Spinal cord (tissue), 10 donors: ENCODE data around the gene JADE2. TPM values are rescaled to one million over a fixed set of nuclear protein-coding genes. Genes with fewer than 3 reads are reported as not detected.
A peak's percentile ranks its signal among the peaks of the same experiment; 100 is the strongest.

Source experiments
- DNase-seq, 6 donors: peaks; one replicate each; pipeline versions ENCODE4 v3.0.0 to v3.0.0-alpha.2; 2013 to 2015; ENCODE audit warnings: low spot score in 6 of 6, low read depth in 4 of 6
- H3K27ac ChIP-seq: one replicate; pipeline ENCODE4 v1.5.1; 2013; ENCODE audit warnings: low read depth, low read length, control low read depth
- H3K27me3 ChIP-seq: one replicate; pipeline ENCODE4 v1.6.1; 2013; ENCODE audit warnings: low read length; ENCODE audit not compliant: control insufficient read depth, insufficient read depth
- H3K36me3 ChIP-seq: one replicate; pipeline ENCODE4 v1.6.1; 2013; ENCODE audit warnings: low read length; ENCODE audit not compliant: control insufficient read depth, insufficient read depth
- H3K4me1 ChIP-seq: one replicate; pipeline ENCODE4 v1.6.1; 2013; ENCODE audit warnings: low read length; ENCODE audit not compliant: control insufficient read depth, insufficient read depth
- H3K4me3 ChIP-seq: one replicate; pipeline ENCODE4 v1.5.1; 2013; ENCODE audit warnings: low read depth, low read length, control low read depth
- H3K9me3 ChIP-seq: one replicate; pipeline ENCODE4 v1.6.1; 2013; ENCODE audit warnings: low read length; ENCODE audit not compliant: control insufficient read depth, insufficient read depth
- WGBS: methylation state at CpG from one replicate; pipeline ENCODE4 v1.1.5; 2013; ENCODE audit warnings: missing lambda C conversion rate; ENCODE audit not compliant: insufficient coverage; 5-methylcytosine and 5-hydroxymethylcytosine counted together
- polyA plus RNA-seq, 2 donors: library from polyadenylated mRNA; unstranded; fragments of 120-200 nt; gene quantifications; one replicate each; pipeline ENCODE4 v1.2.1, GENCODE V29; 2013; ENCODE audit not compliant: insufficient read length in 2 of 2
- total RNA-seq, 2 donors: library from RNA; depleted of rRNA in 1 of 2; stranded (reverse); fragments of 120-200 nt in 1 of 2; fragments of >200 nt in 1 of 2; gene quantifications; one replicate each; pipeline versions ENCODE4 v1.2.3 to v1.2.4, GENCODE V29; 2013 to 2014
- donor health status: healthy.

JADE2 gene
- total and polyA plus RNA-seq, 4 donors, result 6.0 to 12.1 (median 8.9) TPM

- H3K4me1 ChIP-seq, result peaks cover 15% of the 10 kb centered on the region
- peaks cover 36% of the 10 kb centered on the region for H3K36me3 ChIP-seq
- H3K27me3 ChIP-seq, result no peaks in the 10 kb centered on the region
- no peak for DNase-seq
- H3K27ac ChIP-seq, result no peak overlapping the region
- H3K4me3 ChIP-seq, result no peak overlapping the region
- 60% methylated on average over 6 of the region's 8 CpGs for WGBS
- no peaks in the 10 kb centered on the region for H3K9me3 ChIP-seq
Observed at GRCh38 chr5:134581241-134581981, 55.9 kb downstream of the JADE2 start.

- H3K36me3 ChIP-seq, result peaks cover 27% of the 10 kb centered on the region
- 74% methylated on average over 4 of the region's 5 CpGs for WGBS
- H3K27me3 ChIP-seq, result no peaks in the 10 kb centered on the region
- peaks cover 15% of the 10 kb centered on the region for H3K4me1 ChIP-seq
- no peak for DNase-seq
- H3K4me3 ChIP-seq, result no peak overlapping the region
- no peak overlapping the region for H3K27ac ChIP-seq
- no peaks in the 10 kb centered on the region for H3K9me3 ChIP-seq
Observed at GRCh38 chr5:134582281-134582680, 56.8 kb downstream of the JADE2 start.

- DNase-seq, result no peak
- Histone ChIP-seq H3K4me1 (peaks cover 10% of the 10 kb centered on the region), H3K36me3 (peaks cover 25% of the 10 kb centered on the region), H3K9me3 (no peaks in the 10 kb centered on the region), H3K27me3 (no peaks in the 10 kb centered on the region), H3K27ac (no peak overlapping the region), H3K4me3 (no peak overlapping the region)
- 93% methylated on average over 7 of the region's 10 CpGs for WGBS
Observed at GRCh38 chr5:134582941-134583340, 57.5 kb downstream of the JADE2 start.

- H3K4me1 ChIP-seq, result peaks cover 10% of the 10 kb centered on the region
- no peak overlapping the region for H3K27ac ChIP-seq
- WGBS, result 67% methylated on average over 1 of the region's 2 CpGs
Observed at GRCh38 chr5:134583766-134584165, 58.3 kb downstream of the JADE2 start.

GRCh38 chr5:134584662-134585061 is 59.2 kb downstream of the JADE2 start:
- no peak for DNase-seq
- Histone ChIP-seq H3K4me1 (peaks cover 5% of the 10 kb centered on the region), H3K27ac (no peak overlapping the region), H3K4me3 (no peak overlapping the region), H3K36me3 (peaks cover 10% of the 10 kb centered on the region), H3K9me3 (no peaks in the 10 kb centered on the region), H3K27me3 (no peaks in the 10 kb centered on the region)
- WGBS, result 78% methylated on average over 2 of the region's 3 CpGs

More at GRCh38 chr5:134583766-134584165, 58.3 kb downstream of the JADE2 start:
- H3K36me3 ChIP-seq, result peaks cover 19% of the 10 kb centered on the region
- no peaks in the 10 kb centered on the region for H3K9me3 ChIP-seq
- H3K27me3 ChIP-seq, result no peaks in the 10 kb centered on the region
- no peak for DNase-seq
- no peak overlapping the region for H3K4me3 ChIP-seq

GRCh38 chr5:134585966-134586365 is 60.5 kb downstream of the JADE2 start:
- Histone ChIP-seq H3K27ac (no peak overlapping the region), H3K9me3 (no peaks in the 10 kb centered on the region), H3K4me1 (peaks cover 5% of the 10 kb centered on the region), H3K27me3 (no peaks in the 10 kb centered on the region), H3K36me3 (peaks cover 5% of the 10 kb centered on the region), H3K4me3 (no peak overlapping the region)
- 100% methylated on average over 2 of the region's 2 CpGs for WGBS
- no peak for DNase-seq

GRCh38 chr5:134586866-134587524 is 61.5 kb downstream of the JADE2 start:
- Histone ChIP-seq H3K9me3 (no peaks in the 10 kb centered on the region), H3K27me3 (no peaks in the 10 kb centered on the region), H3K4me3 (no peak overlapping the region), H3K36me3 (no peaks in the 10 kb centered on the region), H3K4me1 (no peaks in the 10 kb centered on the region), H3K27ac (no peak overlapping the region)
- WGBS, result 20% methylated on average over 11 of the region's 13 CpGs
- DNase-seq, result peak in 2 of 6 donors; percentile 51 to 59

GRCh38 chr5:134590992-134591659 is 65.7 kb downstream of the JADE2 start:
- no peak overlapping the region for H3K4me3 ChIP-seq
- no peak for DNase-seq
- no peaks in the 10 kb centered on the region for H3K9me3 ChIP-seq
- 74% methylated on average over 3 of the region's 5 CpGs for WGBS
- H3K27ac ChIP-seq, result no peak overlapping the region
- no peaks in the 10 kb centered on the region for H3K36me3 ChIP-seq
- H3K27me3 ChIP-seq, result no peaks in the 10 kb centered on the region
- no peaks in the 10 kb centered on the region for H3K4me1 ChIP-seq

- no peaks in the 10 kb centered on the region for H3K4me1 ChIP-seq
- no peaks in the 10 kb centered on the region for H3K36me3 ChIP-seq
- no peak for DNase-seq
- WGBS, result 25% methylated on average over 5 of the region's 7 CpGs
- no peak overlapping the region for H3K4me3 ChIP-seq
- no peak overlapping the region for H3K27ac ChIP-seq
- H3K9me3 ChIP-seq, result no peaks in the 10 kb centered on the region
- no peaks in the 10 kb centered on the region for H3K27me3 ChIP-seq
Observed at GRCh38 chr5:134592141-134592746, 66.8 kb downstream of the JADE2 start.
